Astrocyte of the hippocampus (primary cell): ENCODE measurements around the gene LPCAT2.

Experiments used
- DNase-seq: peaks from one replicate; pipeline ENCODE4 v3.0.0; 2011; ENCODE audit warnings: low read depth, low spot score

The LPCAT2 gene

DNA sequence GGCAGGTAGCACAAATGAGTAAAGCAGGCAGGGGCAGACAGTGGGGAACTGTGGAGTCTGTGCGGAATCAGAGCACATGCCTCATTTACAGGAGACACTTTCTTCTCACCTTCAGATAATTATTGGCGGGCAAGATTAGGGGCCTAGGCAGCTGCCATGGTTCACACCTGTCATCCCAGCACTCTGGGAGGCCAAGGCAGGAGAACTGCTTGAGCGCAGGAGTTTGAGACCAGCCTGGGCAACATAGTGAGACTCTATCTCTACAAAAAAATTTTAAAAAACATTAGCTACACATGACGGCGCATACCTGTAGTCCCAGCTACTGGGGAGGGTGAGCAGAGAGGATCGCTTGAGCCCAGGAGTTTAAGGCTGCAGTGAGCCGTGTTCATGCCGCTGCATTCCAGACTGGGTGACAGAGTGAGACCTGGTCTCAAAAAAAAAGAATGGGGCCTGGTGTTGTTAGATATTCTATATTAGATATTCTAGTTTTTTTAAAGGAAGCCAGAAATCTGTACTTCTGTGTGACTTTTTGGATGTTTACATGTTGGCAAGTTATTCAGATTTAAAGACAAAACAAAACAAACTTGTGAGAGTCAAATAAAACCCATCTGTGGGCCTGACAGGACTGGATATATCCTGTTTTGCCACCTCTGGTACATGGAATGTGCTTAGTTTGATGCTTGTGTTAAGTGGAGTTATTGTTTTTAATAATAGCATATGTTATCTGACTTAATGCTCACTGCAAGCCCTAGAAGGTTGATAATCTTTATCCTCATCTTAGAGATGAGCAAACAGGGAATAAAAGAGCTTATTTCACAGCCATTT lies 4.9 kb upstream of the LPCAT2 start:
- DNase-seq: no peak

DNA sequence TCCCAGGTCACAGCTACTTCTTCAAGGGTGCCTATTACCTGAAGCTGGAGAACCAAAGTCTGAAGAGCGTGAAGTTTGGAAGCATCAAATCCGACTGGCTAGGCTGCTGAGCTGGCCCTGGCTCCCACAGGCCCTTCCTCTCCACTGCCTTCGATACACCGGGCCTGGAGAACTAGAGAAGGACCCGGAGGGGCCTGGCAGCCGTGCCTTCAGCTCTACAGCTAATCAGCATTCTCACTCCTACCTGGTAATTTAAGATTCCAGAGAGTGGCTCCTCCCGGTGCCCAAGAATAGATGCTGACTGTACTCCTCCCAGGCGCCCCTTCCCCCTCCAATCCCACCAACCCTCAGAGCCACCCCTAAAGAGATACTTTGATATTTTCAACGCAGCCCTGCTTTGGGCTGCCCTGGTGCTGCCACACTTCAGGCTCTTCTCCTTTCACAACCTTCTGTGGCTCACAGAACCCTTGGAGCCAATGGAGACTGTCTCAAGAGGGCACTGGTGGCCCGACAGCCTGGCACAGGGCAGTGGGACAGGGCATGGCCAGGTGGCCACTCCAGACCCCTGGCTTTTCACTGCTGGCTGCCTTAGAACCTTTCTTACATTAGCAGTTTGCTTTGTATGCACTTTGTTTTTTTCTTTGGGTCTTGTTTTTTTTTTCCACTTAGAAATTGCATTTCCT lies 3.4 kb upstream of the LPCAT2 start:
- no peak for DNase-seq

DNA sequence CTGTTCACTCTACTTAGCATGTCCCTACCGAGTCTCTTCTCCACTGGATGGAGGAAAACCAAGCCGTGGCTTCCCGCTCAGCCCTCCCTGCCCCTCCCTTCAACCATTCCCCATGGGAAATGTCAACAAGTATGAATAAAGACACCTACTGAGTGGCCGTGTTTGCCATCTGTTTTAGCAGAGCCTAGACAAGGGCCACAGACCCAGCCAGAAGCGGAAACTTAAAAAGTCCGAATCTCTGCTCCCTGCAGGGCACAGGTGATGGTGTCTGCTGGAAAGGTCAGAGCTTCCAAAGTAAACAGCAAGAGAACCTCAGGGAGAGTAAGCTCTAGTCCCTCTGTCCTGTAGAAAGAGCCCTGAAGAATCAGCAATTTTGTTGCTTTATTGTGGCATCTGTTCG lies 2.8 kb upstream of the LPCAT2 start:
- no peak for DNase-seq

DNA sequence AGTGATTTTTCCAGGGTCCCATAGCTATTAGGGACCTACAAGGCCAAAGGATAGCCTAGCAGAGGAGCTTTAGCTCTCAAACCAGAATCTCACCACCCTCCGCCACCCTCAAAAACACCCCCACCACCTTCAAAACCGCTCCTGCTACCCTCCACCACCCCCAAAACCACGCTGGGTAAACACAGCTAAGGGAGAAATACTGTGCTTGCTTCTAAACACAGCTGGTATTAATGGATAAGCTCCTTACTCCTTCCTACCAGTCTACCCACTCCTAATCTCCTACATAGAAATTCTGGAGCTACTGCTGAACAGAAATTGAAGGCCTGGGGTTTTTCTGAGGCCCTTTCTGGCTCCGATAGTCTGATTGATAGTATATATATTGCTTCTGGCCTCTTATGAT lies 2.2 kb upstream of the LPCAT2 start:
- DNase-seq: no peak

DNA sequence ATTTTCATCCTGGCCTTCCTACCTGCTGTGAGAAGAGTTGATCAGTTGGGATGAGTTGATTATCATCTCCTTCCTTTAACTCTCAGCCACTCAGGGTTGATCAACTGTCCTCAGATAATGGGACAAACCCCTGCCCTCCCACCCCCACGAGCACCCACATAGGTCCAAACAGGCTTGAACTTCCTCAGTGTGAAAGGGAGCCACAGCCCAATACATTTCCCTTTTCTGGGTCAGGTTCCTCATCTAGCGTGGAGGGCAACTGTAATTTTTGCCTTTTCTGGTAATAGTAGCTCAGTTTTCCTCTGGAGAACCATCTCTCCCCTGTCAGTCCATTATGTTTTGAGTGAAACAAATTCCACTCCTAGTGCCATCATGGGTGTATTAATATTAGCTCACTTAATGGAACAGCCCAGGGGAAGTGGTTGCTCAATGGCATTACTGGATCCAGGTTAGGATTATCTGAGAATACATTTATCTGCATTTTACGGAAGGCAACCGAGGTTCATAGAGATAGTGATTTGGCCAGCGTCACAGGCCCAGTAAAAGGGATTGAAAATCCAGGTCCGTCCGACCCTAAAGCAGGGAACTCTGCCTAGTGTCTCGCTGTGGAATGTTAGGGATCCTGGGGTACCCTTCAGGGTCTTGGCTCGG lies 476 bp upstream of the LPCAT2 start:
- no peak for DNase-seq

DNA sequence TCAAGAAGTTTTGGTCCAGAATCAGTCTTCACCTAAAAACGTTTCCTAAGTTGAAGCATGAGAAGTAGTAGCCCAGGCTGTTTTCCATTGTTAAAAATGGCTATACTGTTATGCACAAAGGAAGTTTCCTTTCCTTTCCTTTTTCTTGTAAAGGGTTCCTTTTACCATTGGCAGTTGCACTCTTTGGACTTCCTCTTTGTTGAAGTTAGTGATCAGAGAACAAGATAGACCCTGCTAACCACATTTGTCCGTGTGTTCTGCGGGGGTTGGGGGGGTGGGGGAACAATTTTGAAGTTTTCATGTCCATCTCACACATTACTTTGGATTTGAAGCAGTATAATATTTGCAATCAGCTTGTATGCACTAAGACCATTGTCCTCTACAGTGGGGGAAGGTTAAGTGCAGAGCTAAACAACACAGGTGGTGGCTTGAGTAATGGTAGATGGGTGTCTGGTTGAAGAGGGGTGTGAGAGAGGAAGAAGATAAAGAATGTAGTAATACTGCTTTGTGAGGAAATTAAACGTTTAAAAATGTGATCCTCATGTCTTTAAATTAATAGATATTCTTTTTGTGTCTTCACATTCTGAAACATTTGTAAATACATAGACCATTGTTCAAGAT lies 1.4 kb downstream of the LPCAT2 start:
- DNase-seq: no peak

DNA sequence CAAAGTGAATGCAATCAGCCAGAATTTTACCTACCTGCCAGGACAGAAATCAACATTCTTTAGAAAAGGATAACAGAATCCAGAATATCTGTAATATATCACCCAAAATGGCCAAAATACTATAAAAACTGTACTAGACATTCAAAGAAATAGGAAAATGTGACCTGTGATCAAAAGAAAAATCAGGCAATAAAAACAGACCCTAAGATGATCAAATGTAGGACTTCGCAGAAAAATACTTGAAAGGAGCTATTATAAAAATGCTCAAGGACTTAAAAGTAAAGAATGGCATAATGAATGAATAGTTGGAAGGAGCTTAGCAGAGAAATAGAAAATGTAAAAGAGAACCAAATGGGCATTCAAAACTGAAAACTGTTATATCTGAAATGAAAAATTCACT lies 4.1 kb downstream of the LPCAT2 start:
- DNase-seq: no peak

DNA sequence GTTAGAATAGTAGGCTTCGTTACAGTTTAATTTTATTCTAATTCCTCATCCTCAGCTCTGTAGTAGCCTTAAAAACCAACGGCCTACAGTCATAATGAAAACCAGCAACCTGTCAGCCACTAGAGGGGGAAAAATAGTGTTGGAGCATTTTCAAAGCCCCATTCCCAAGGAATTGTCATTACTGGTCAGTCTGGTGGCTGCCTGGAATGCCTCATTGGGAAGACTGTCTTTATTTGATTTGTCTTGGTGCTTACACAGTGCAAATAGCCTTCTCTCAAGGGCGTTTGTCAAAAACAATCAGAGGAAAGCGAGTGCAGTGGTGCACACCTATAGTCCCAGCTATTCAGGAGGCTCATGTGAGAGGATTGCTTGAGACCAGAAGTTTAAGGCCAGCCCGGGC lies 4.7 kb downstream of the LPCAT2 start:
- peak; percentile 37 for DNase-seq

DNA sequence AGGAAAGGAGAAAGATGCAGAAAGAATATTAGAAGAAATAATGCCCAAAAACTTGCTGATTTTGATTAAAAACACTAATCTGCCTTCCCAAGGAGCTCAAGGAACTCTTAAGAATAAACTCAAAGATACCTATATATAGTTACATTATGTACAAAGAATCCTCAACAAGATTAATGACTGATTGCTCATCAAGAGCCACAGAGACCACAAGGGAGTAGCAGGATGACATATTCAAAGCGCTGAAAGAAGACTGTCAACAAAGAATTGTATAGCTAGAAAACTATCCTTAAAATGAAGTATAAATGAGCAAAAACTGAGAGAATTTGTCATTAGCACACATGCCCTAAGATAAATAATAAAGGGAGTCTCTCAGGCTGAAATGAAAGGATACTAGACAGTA lies 6.2 kb downstream of the LPCAT2 start:
- peak; percentile 37 for DNase-seq

DNA sequence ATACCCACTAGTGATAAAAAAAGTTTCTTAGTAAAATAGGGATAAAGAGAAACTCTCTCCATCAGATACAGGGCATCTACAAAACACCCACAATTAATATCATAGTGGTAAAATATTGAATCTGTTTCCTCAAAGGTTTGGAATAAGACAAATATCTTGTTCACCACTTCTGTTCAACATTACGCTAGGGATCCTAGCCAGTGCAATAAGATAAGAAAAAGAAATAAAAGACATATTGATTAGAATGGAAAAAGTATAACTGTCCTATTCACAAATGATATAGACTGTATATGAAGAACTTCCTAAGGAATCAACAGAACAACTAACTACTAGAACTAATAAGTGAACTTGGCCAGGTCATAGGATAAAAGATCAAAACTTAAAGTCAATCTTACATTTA lies 12.9 kb downstream of the LPCAT2 start:
- no peak for DNase-seq

DNA sequence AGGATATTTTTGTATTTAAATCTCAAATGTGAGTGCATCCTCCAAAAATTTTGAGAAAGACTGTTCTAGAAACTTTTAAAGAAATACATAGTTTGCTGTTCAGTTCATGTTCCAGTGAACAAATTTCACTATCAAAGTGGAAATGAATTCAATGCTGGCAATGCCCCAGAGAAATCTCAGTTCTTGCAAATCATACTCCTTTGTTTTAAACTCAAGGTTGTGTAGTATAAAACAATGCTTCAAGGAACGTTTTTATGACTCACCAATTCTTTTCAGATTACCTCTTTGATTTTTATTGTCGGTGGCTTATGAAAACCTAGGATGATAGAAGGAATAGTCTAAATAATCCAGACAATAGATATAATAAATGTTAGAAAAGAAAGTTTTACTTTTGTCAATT lies 17.6 kb downstream of the LPCAT2 start:
- no peak for DNase-seq

DNA sequence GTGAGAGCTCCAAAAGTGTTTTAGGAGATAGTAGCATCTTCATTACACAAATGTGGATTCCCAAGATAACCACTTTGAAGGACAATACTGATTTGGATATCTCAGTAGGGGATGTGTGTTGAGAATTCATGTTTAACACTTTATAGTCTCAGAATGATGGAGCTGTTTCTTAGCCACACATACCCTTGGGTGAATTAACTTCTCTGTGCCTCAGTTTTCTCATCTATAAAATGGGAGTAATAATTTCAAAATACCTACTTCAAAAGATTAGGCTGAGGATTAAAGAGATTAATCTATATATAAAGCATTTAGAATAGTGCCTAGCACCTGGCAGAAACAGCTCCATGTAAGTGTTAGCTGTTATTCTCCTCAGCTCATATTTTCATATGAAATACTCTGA lies 19.0 kb downstream of the LPCAT2 start:
- no peak for DNase-seq

DNA sequence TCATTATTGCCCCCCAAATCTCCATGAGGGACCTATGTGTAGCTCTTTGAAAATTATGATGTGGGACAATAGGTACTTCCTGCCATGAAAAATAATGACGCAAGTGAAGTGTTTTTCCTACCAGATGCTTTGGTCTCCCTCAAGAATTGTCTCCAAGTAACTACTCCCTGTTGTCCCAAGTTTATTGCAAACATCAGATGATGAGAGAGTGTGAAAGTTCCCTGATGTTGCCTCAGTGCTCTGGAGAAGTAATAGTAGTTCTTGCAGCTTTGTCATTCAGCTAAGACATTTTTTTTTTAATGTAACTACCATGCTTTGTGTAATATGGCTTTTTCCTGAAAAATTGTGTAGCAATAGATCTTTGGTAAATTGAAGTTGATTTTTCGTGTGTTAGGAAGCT lies 20.1 kb downstream of the LPCAT2 start:
- DNase-seq: no peak

DNA sequence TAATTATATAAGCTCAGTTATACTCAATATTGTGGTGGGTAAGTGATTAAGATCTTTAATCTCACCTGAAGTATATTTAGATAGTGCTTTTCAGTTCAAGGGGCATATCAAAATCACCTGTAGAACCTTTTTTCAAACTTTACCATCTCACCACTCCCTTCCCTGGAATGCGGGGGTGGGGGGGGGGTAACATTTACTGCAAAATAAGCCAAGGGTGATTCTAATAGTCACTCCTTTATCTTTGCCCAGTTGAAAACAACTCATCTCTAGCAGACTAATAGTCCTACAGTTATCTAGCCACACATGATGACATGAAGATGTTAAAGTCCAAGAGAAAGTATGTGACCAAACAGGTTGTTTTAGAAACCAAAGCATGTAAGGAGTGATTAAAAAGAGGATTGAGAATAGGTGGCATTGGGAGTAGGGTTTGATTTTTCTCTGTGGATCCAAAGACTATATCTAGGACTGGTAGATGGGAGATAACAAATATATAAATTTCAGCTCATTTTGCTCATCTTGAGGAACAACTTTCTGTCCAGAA lies 21.5 kb downstream of the LPCAT2 start:
- DNase-seq: no peak

DNA sequence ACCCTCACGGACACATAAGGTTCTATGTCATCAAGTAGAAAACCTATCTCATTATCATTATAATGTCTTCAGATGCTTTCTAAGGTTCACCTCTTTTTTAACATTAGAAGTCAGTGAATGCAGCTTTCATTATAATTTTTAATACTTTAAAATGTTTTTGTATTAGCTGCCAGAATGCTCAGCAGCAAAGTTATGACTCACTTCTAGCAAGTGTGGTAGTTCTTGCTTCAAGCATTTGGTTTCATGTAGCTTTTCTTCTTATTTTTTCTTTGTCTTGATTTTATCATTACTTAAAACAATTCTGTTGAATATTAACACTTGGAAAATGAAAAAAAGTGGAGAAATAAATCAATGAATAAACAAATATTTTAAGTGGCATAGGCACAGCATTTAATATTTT lies 23.4 kb downstream of the LPCAT2 start:
- DNase-seq: no peak

DNA sequence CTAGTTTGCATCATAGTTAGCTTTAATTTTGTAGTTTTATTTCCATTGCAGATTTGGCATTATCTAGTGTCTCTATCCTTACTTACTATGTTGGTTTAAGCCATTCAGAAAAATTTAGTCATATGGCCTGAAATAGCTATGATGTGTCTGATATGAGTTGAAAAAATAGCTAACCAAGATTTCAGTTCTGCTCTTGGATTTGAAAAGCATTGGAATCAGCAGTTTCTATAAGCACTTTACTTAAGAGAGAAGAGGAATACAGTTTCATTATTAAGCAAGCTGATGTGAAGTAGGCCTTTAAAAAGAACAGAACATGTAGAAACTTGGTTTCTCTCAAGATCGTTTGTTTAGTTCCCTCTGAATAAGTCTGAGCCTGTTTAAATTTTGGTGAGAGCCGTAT lies 25.9 kb downstream of the LPCAT2 start:
- no peak for DNase-seq

DNA sequence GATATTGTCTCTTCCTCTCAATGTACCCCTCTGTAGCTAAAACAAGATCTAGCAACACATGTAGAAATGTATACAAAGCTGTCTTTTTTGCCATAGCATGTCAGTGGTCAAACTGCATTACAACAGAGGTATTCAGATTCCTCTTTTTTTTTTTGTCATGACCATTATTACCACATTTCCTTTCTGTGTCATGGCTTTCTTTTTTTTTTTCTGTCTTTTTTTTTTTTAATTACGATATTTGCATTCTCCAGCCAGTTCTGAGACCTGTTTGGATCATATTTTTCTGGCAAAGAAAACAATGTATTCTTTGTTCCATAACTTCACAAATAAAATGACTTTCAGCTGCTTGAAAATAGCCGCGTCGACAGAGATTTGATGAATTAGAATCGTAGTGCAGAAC lies 30.2 kb downstream of the LPCAT2 start:
- DNase-seq: no peak

DNA sequence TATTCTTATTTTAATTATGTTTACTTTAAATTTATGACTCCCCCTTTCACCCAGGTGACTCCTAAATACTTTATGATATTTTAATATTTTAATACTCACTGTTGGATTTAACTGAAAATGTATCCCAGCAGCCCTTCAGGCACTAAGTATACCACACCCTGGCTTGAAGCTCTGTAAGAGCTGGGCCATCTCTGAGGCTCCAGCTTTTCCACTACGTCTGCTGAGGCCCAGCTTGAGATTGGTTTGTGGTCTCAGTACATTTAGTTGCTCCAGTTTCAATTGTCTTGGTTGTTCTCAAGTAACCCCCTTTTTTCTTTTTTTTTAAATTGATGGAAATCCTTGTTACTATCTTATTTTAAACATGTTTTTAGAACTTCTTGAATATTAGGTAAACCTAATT lies 30.6 kb downstream of the LPCAT2 start:
- DNase-seq: no peak

DNA sequence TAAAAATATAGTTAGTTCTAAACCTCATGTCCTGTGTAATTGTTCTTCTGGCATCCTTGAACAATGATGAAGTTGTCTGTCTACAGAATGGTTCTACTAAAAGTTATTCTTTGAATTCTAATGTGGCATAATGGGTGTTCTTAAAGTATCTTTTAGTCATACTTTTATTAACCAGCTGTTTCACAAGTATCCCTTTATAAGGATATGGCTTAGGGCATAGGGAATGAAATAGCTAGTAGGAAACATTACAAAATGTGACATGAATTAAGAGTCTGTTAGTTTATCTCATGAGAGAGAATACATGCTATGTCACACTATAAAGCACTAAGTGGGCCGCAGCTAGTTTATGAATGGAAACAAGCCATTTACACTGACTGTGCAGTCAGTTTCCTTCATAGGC lies 31.3 kb downstream of the LPCAT2 start:
- DNase-seq: no peak

DNA sequence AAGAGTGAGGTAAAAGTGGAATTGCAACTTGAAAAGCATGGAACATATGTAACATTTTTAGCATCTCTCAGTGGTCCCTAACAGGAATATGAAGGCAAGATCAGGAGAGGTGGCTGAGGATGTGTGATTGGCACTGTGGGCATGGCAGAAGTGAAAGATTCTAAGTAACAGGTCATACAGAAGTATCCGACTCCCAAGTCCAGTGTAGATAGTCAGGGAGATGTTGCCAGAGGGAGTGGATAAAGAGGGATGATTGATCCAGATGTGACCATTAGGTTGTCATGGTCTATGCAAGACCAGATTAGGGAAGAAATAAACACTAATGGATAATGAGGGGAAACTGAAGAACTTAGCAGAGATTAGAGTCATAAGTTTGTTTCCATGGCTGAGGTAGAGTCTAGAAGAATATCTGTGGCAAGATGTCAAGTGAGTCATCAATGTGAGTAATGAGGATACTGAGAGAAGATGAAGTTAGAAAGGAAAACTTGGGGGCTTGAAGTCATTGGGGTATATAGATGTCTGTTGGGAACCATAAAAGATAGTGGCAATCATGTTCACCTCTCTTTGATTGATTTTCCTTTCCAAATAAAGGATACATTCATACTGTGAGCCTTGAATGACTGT lies 33.7 kb downstream of the LPCAT2 start:
- peak; percentile 73 for DNase-seq

DNA sequence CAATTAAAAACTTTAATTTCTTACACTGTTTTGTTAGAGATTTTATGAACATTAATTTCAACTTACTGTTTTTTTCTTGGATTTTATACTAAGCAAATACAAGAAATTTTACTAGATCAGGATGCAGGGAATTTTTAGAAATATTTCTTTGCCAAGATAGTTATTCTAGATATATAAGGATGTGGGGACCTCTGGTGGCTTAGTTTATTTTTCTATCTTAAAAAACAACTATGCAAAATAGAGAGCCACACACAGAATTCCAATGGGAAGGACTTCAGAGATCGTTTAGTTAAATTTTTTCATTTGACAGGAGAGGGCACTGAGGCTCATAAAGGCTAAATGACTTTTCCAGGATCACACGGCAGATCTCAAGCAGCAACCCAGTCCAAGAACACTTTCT lies 34.6 kb downstream of the LPCAT2 start:
- DNase-seq: peak; percentile 43

DNA sequence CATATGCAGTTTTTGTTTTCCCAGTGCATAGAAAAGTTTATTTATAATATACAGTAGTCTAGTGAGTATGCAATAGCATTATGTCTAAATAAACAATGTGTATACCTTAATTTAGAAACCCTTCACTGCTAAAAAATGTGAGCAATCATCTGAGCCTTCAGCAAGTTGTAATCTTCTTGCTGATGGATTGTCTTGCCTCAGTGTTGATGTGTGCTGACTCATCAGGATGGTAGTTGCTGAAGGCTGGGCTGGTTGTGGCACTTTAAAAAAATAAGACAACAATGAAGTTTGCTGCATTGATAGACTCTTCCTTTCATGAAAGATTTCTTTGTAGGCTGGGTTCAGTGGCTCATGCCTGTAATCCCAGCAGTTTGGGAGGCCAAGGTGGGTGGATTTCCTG lies 43.7 kb downstream of the LPCAT2 start:
- peak; percentile 73 for DNase-seq
